HS-5 (cell line): ENCODE data around the gene ZNRF2.
A peak's percentile ranks its signal among the peaks of the same experiment; 100 is the strongest.
"Not testable (repeated sequence)": the region's sequence is repeated elsewhere in the genome, so short reads cannot be mapped to it uniquely, and the experiment has no call there.

Source experiments
- DNase-seq: peaks from one replicate; pipeline ENCODE4 v3.0.0-alpha.2; 2012; ENCODE audit warnings: low read depth

The ZNRF2 gene

GRCh38 chr7:30363778-30364563, 79.6 kb downstream of the ZNRF2 start:
- DNase-seq = no peak

GRCh38 chr7:30364773-30365172, 80.4 kb downstream of the ZNRF2 start:
- no peak for DNase-seq

DNA sequence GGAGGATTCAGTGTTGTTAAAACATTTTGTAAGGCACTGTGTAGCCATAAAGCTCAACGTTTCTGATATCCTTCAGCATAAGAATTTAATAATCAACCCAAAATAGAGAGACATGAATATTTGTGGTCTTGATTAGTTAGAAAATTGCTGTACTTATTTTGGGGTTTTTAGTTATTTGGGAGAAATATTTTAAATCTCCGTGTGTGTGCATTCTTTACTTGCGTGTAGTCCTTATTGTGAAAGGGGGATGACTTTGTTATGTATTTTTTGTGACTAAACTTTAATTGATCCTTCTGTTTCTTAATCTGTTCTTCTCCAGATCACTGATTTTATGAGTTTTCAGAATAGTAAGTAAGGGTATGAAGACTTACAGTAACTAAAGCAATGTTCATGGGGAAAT, 81.2 kb downstream of the ZNRF2 start:
- no peak for DNase-seq

GRCh38 chr7:30366606-30367005, 82.2 kb downstream of the ZNRF2 start:
- peak; percentile 35 for DNase-seq

GRCh38 chr7:30367561-30367960, 83.2 kb downstream of the ZNRF2 start:
- no peak for DNase-seq

DNA sequence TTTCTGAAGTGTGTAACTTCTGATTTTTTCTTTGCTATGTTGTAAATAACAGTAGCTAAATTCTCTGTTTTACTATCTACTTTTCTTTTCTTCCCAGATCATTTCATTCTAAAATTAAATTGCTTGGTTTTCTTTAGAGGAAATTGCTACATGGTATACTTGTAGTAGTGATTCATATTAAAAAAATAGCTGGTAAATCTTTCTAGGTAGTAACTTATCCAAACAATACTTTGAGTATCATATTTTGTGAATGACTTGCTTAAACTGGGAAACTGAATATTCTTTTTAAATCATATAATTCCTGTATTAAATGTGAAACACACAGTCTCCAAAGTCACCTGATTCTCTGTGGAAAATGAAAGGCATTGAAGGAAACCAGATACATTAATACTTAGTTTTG, 85.5 kb downstream of the ZNRF2 start:
- DNase-seq = no peak

DNA sequence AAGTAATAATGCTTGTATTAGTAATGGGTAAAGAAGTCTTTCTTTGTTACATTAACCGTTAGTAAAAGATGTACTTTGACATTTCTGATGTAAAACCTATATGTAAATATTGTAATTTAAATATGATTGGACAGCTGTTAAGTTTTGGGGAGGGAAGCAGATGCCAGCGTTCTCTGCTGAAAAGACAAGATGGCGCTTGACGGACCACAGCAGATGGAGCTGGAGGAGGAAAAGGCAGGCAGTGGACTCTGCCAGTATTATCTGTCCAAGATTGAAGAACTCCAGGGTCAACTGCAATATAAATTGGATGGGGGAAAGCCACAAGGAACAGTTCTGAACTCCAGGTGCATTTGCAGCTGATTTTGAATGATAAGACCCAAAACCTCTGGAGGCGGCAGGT, 86.9 kb downstream of the ZNRF2 start:
- no peak for DNase-seq

DNA sequence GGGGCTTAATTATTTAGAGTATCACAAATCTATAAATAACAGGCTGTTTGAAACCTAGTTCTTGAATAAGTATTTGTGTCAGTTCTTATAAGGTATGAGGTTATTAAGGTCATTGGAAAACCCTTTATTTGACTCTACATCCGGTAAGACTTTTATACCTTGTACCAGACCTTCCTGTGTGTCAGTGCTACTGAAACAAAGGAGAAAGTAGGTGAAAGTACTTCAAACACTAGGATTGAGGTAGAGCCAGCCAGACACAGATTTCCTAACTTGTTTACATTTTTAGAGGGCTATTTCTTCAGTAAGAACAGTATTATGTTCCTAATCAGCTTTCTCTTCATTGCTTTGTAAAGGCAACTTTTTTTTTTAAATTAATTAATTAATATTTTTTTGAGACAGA, 93.9 kb downstream of the ZNRF2 start:
- no peak for DNase-seq

DNA sequence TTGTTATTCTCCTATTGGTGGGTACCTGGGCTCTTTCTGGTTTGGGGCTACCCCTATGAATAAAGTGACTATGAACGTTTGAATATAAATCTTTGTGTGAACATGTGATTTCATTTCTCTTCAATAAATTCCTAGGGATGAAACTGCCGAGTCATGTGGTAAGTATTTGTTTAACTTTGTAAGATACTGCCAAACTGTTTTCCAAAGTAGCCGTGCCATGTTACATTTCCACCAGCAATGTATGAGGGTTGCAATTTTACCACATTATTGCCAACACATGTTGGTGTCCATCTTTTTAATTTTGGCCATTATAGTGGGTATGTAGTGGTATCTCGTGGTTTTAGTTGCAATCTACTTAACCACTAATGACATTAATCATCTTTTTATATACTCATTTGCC, 94.7 kb downstream of the ZNRF2 start:
- no peak for DNase-seq

GRCh38 chr7:30379741-30380140, 95.3 kb downstream of the ZNRF2 start:
- DNase-seq = no peak

DNA sequence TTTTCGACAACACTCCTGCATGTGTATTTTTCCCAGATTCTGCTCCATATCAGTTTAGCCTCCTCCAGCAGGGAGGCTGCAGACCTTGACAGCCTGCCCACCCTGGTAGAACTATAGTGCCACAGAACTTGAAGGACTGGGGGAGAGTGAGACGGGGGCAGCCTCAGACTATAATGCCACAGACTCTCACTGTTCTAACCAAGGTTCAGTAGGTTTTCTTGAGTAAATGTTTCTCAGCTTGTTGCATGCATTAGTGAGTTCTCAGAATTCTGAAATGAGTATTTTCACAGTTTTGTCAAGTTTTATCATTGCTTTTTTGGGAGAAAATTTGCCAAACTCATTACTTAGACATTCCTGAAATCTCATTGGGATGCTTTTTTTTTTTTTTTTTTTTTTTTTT, 95.9 kb downstream of the ZNRF2 start:
- DNase-seq = no peak

- DNase-seq = not testable (repeated sequence)
These were observed 96.4 kb downstream of the ZNRF2 start for GRCh38 chr7:30380824-30381223.

DNA sequence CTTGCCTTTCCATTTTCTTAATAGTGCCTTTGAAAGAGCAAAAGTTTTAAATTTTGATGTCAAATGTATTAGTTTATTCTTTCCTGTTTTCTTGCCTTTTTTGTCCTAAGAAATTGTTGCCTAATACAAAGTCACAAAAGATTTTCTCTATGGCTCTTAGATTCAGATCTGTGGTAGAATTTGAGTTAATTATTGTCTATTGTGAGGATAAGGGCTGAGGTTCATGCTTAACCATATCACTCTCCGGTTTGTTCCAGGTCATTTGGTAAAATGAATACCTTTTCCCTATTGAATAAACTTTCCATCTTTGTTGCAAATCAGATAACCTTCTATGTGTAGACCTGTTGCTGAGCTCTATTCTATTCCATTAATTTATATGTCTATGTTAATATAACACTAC, 98.2 kb downstream of the ZNRF2 start:
- DNase-seq = no peak

- no peak for DNase-seq
These were observed 105.4 kb downstream of the ZNRF2 start for GRCh38 chr7:30389791-30390190.

DNA sequence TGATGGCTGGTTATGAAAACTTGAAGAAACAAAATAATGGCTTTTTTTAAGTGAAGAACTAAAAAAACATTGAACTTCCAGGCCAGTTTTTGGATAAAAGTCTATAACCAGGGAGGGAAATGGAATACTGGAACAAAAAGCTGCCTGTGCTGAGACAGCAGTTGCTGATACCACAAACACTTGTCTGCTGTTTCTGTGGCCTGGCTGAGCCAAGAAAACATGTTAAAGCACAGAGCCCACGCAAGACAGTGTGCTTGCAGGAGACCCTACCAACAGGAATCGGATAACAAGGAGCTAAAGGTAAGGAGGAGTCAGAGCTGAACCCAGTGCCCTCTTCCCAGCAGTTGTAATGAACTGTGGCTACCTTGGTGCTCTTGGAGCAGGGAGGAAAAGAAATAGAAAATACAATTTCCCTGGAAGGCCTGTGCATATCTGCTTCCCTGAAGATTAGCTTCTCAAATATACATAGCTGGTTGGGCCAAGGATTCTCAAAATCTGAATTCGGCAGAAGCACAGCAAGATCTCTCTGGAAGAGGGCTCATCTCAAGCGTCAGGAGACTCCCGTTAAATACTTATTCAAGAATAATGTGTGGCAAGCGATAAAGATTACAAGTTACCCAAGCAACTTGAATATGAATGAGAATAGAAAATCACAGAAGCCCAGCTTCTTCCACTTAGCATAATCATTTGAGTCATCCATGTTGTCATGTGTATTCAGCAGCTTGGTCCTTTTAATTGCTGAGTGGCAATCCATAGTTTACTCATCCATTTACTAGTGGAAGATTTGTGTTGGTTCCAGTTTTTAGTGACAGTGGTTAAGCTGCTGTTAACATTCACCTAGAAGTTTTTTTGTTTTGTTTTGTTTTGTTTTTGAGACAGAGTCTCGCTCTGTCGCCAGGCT, 106.6 kb downstream of the ZNRF2 start:
- no peak for DNase-seq

DNA sequence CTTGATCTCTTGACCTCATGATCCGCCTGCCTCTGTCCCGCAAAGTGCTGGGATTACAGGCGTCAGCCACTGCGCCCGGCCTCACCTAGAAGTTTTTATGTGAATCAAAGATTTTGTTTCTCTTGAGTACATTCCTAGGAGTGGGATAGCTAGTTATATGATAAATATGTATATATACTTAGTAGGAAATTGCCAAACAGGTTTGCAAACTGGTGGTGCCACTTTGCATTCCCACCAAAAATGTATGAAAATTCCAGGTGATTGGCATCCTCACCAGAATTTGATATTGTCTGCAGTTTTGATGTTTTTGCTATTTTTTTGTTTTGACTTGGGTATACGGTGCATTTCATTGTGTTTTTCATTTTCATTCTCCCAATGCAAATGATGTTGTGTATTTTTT, 107.4 kb downstream of the ZNRF2 start:
- no peak for DNase-seq

GRCh38 chr7:30395676-30396075, 111.3 kb downstream of the ZNRF2 start:
- DNase-seq = no peak

GRCh38 chr7:30396389-30396788, 112.0 kb downstream of the ZNRF2 start:
- DNase-seq = no peak

GRCh38 chr7:30403477-30403876, 119.1 kb downstream of the ZNRF2 start:
- DNase-seq = no peak

- no peak for DNase-seq
These were observed 120.8 kb downstream of the ZNRF2 start for GRCh38 chr7:30405179-30405578.

DNA sequence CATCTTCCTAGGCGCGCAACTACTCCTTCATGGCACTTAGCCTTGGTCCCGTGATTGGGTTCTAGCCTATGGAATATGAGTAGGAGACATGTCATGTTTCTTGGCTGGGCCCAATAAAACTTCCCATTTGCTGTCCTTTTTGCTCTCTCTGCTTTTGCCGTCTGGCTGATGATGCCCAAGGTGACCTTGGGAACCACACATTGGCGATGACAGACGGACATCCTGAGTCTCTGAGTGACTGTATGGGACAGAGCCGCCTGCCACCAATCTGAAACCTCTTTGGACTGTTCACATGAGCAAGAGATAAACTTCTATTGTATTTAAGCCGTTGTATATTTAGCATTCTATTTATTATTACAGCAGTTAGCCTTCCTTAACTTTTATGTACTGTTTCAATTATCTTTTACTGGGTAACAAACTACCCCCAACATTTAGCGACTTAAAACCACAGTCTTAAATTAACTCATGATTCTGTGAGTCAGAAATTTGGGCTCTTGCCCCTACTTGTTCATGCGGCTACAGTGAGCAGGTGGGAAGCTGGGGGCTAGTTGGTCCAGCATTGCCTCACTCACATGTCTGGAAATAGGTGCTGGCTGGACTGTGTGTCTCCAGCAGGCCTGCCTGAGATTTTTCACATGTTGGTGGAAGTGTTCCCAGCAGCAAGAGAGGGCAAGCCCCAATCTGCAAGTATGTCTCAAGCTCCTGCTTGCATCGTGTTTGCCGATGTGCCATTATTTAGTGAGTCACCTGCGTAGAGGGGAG, 122.4 kb downstream of the ZNRF2 start:
- DNase-seq = no peak

GRCh38 chr7:30411173-30411572, 126.8 kb downstream of the ZNRF2 start:
- no peak for DNase-seq

DNA sequence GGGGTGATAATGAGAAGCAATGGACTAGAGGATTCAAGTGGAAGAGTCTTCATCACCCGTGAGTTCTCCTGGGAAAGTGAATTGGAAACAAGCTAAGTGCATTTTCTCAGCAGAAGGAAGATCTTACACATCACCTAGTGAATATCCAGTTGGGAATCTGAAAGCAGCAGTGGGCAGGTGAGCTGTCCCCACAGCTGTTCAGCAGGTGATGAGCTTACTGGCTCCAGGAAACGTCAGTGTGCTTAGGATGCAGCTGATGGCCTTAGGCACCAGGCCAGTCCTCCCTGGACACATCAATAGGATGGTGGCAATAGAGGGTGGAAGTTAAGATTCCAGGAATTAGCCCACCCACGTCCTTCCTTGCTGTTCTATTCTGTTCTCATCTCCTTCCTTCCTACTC, 127.5 kb downstream of the ZNRF2 start:
- no peak for DNase-seq
